Measurements from ENCODE around the gene GIT1. TPM values are rescaled to one million over a fixed set of nuclear protein-coding genes. Genes with fewer than 3 reads are reported as not detected.

The GIT1 gene
- total and polyA plus RNA-seq, 2 of the 13 experiments (the other 11 are each of a cell fraction or from before 2014, with no cell fraction given): 14.2 to 30.8 TPM

- 0 out of 2 replicates have a peak, but pooled peaks have one; percentile 71 for TF ChIP-seq MTERF4 (CRISPR knock-in tag; IDR thresholded peaks at IDR 0.05)
- no peak for TF ChIP-seq ATAD3A (CRISPR knock-in tag; IDR thresholded peaks at IDR 0.05)
- TF ChIP-seq MAFK (conservative IDR thresholded peaks at IDR 0.05 in 1 of 2, IDR thresholded peaks at IDR 0.05 in 1 of 2; ENCODE audit: low read length in 2 of 2): no peak
- TF ChIP-seq SIN3B (IDR thresholded peaks at IDR 0.05; ENCODE audit: low read length): no peak
- TF ChIP-seq ZNF138 (CRISPR knock-in tag; IDR thresholded peaks at IDR 0.05; ENCODE audit: low read depth): peak; percentile 57; the same call in 1 of the 2 replicates
- TF ChIP-seq ZNF17 (CRISPR knock-in tag; IDR thresholded peaks at IDR 0.05): no peak
- TF ChIP-seq MED13 (CRISPR knock-in tag; IDR thresholded peaks at IDR 0.05): no peak
- TF ChIP-seq STAG1 (CRISPR knock-in tag; IDR thresholded peaks at IDR 0.05): peak; percentile 27
- no peak for TF ChIP-seq ARID3A (IDR thresholded peaks at IDR 0.05; ENCODE audit: low read depth, low read length)
- TF ChIP-seq ZGPAT (CRISPR knock-in tag; IDR thresholded peaks at IDR 0.05): peak; percentile 56
- TF ChIP-seq THAP9 (CRISPR knock-in tag; IDR thresholded peaks at IDR 0.05; ENCODE audit: borderline replicate concordance): peak; percentile 60; the same call in 1 of the 2 replicates
- TF ChIP-seq GTF2F1 (IDR thresholded peaks at IDR 0.05; ENCODE audit: low read length): no peak
- no peak for TF ChIP-seq HOMEZ (CRISPR knock-in tag; IDR thresholded peaks at IDR 0.05; ENCODE audit: low read depth)
- TF ChIP-seq SCMH1 (CRISPR knock-in tag; IDR thresholded peaks at IDR 0.05; ENCODE audit: borderline replicate concordance): no peak
- TF ChIP-seq MED8 (CRISPR knock-in tag; IDR thresholded peaks at IDR 0.05; ENCODE audit: insufficient replicate concordance): no peak
These were observed 23.6 kb downstream of the GIT1 start (continued) for GRCh38 chr17:29565643-29566472.
